Sciatic nerve (tissue), 2 donors: ENCODE measurements around the gene LIFR. TPM values are rescaled to one million over a fixed set of nuclear protein-coding genes. Genes with fewer than 3 reads are reported as not detected.

Source experiments
- ATAC-seq: fragments of 200-7000 bp; cut with Tn5 transposase; one replicate; pipeline ENCODE4 v1.9.1; 2020; ENCODE audit warnings: mild to moderate bottlenecking, moderate library complexity
- DNase-seq: peaks from one replicate; pipeline ENCODE4 v3.0.0-alpha.2; 2020; ENCODE audit warnings: low spot score
- intact Hi-C: fragments of 100-400 bp; cut with DNase I; formaldehyde crosslinking; loops from one replicate; pipeline ENCODE4 v1.14.2; 2022
- total RNA-seq: library from RNA; stranded (reverse); fragmentation: NEBNext Ultra II Directional; extraction: Animal tissue kit (Norgen Biotek cat#: 25700); gene quantifications from one replicate; pipeline ENCODE4 v1.2.1, GENCODE V29; 2021
- donor health status: DM: no; HTN: no; CAD: no.
- donor health status: DM: no; HTN: no; CAD: no.

Gene LIFR
- total RNA-seq, 1 donor from 2014 or later = 106 TPM

DNA sequence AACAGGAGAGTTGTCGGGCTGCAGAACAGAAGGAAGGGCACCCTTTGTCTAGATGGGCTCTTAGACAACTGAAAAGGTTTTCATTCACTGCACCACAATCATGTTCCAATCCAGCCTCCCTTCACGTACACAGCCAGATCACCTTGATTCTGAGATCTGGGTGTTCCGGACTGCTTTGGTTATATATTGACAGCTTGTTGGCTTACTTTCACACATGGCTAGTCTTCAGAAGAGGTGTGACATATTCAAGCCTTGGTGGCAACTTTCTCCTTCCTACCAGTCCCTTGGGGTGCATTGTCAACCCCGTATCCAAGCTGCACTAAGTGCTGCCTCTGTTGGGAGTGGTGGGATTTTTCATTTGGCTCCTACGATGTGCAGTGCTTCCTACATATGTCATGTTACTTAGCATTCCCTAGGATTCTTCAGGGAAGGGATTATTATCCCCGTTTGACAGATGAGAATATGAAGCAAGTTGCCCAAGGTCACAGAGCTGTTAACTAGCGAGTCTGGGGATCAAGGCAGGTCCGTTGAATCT is 100.6 kb downstream of the LIFR start:
- intact Hi-C loops = no loop called here
- DNase-seq (no peak), ATAC-seq (no peak)

DNA sequence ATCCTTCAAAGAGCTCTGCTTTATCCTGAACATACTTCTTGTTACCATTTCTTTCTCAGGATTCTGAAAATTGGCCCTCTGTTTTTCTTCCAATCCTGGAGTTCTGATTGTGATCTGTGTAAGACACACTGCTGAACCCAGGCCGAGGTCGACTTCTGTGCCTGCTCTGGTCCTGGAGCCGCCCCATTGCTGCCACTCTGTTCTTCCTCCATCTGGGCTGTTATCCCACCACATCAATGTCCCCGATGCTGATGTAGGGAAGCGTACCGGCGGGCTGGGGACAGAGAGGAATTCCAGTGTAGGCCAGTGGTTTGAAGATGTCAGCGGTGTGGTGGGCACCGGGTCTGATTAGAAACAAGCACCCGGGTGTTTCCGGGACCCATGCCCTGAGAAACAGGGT is 102.5 kb downstream of the LIFR start:
- intact Hi-C loops = no loop called here
- ATAC-seq = no peak
- DNase-seq = no peak

GRCh38 chr5:38453506-38453905 is 102.9 kb downstream of the LIFR start:
- intact Hi-C loops = no loop called here
- DNase-seq = no peak
- no peak for ATAC-seq

DNA sequence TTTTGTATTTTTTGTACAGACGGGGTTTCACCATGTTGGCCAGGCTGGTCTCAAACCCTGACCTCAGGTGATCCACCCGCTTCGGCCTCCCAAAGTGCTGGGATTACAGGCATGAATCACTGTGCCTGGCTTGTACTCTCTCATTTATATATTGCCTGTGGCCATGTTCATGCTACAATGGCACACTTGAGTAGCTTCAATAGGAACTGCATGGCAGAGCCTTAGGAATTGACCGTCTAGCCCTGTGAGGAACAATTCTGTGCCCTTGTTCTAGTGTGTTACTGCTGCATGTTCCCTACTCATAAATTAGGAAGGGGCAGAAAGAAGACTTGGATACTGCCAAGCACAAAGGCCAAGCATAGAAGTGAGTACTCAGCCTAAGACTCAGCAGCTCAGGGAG is 104.2 kb downstream of the LIFR start:
- DNase-seq (no peak), ATAC-seq (no peak)
- intact Hi-C loops = no loop called here

DNA sequence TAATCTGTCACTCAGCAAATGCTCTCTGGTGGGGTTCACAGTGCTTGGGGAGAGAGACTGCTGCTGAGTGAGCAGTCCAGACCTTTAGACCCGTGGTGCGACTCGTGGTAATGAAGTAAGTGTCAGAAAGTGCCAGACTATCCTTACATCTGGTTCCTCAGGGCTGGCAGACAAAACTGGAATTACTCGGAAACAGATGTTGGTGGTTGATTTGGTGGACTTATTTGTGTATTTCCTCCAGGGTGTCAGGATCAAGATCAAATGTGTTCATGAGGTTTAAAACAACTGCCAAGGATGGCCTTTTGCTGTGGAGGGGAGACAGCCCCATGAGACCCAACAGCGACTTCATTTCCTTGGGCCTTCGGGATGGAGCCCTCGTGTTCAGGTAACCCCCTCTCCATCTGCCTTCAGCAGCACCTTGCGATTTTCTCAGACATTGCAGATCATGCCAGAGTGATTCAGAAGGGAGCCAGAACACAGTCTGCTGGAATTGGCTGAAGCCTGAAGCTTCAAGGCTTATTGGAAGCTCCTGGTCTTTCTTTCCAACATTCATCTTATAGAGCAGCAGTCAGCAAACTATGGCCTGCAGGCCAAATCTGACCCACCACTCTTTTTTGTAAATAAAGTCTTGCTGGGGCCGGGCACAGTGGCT is 105.2 kb downstream of the LIFR start:
- ATAC-seq = peak; percentile 16
- intact Hi-C loops = no loop called here
- no peak for DNase-seq

DNA sequence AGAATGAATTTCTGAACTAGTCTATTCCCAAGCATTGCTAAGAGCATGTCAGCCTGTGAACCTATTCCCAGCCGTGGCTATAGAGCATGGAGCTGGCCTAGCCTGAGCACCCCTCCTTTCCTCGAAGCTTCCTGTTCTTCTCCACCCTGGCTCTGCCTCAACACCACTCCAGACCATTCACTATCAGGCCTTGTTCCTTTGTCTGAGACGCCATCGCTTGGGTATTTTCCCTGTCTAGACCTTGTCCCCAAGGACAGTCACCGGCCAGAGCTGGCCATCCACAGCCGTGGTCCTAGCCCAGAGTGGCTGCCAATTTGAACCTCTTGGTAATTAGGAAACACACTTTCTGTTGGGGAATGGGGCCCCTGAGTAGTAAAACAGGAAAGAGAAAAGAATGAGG is 105.8 kb downstream of the LIFR start:
- no peak for ATAC-seq

DNA sequence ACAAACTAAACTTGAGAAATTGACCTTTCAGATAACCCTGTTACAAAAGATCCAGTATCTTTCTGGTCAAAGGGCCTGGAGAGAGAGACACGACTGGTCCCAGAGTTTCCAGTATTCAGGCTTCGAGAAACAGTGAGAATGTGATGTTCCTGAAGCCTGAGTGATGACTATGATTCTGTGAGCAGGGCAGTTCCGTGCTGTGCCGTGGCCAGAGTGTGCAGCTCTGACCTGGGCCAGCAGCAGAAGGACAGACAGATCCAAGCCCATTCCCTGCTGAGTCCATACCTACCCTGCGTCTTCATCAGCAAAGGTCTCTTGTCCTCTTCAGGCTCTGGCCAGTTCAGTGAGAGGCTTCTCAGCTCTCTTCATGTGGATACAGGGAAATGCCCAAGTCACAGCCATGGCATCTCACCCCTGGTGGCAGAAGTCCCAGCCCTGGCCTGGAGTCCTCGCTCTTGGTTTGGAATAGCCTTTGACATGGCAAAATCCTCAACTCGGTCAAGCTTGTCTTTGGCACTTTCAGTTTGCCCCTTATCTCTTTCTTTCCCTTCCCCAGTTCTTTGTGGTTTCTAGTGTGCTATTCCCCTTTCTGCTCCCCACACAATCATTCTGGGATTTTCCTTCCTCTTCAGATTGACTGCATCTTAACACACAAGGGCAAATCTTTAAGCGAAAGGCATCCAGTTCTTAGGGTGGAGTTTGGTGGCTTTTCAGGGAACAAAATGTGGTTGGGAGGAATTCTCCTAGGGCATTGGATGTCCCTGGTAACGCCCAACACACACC is 107.7 kb downstream of the LIFR start:
- peak; percentile 60 for ATAC-seq
- intact Hi-C loops = no loop called here
- DNase-seq = no peak

More for the DNA sequence above, 105.8 kb downstream of the LIFR start:
- DNase-seq = no peak
- intact Hi-C loops = no loop called here

GRCh38 chr5:38447786-38448185 is 108.7 kb downstream of the LIFR start:
- no peak for DNase-seq
- ATAC-seq = peak; percentile 90
- intact Hi-C loops = no loop called here

GRCh38 chr5:38447056-38447455 is 109.4 kb downstream of the LIFR start:
- DNase-seq (no peak), ATAC-seq (no peak)
- intact Hi-C loops = no loop called here

DNA sequence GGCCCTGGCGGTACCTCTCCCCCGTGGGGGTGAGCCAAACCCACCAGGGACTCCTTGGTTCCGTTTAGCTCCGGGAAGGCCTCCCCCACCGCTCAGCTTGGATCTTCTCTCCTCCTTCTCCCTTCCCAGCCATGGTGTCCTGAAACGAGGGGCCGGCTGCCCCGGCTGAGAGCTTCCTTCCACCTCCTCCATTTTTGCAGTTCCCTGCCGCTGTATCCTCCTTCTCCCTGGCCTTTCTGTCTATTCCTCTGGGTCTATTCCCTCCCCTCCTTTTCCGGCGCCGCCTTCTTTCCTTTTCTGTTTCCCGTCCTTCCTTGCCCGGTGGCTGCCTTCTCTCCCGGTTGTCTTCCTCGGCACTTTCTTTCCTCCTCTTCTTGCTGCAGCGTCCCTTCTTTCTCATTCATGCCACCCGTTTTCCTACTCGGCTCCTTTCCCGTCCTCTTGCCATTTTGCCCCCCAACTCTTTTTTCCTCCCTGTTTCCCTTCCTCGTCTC is 110.4 kb downstream of the LIFR start:
- no peak for ATAC-seq
- no peak for DNase-seq
- intact Hi-C loops = no loop called here

GRCh38 chr5:38445374-38446028 is 110.9 kb downstream of the LIFR start:
- intact Hi-C loops = no loop called here
- DNase-seq (peak; percentile 73), ATAC-seq (peak; percentile 6)

GRCh38 chr5:38443390-38443789 is 113.1 kb downstream of the LIFR start:
- ATAC-seq = no peak
- DNase-seq = no peak
- intact Hi-C loops = no loop called here

GRCh38 chr5:38442247-38442573 is 114.2 kb downstream of the LIFR start:
- DNase-seq (no peak), ATAC-seq (no peak)
- intact Hi-C loops = no loop called here

DNA sequence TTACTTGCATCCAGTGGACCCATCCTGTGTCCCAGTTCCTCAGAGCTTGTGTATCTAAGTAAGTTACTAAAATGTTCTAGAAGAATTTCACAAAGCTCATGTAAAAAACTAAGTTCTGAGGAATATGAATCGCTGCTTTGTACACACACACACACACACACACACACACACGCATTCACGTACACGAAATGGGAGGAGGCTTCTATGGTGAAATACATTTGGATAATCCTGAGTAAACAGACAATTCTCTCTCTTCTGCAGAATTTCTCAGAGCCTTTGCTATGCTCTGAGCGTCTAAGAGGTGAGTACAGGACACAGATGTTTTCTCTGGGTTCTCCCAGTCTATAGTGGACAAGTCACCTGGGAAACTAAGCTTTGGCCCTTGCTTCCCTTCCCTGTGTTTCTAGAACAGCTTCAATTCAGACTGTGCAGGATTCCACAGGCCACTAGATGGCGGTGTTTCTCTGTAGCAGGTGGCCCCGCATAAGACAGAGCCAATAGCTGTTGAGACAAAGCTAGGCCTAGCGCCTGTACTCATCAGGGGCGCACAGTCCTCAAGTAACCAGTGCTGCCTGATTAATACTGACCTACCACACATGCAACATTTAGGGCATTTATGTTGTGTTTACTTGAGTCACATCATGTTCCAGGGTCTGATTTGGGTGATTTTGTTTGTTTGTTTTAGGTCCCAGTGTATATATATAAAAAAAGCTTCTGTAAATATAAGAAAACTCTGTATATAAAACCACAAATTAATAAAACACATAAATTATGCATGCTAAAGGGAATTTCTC is 114.8 kb downstream of the LIFR start:
- DNase-seq (peak; percentile 93), ATAC-seq (peak; percentile 93)
- intact Hi-C loops = no loop called here

DNA sequence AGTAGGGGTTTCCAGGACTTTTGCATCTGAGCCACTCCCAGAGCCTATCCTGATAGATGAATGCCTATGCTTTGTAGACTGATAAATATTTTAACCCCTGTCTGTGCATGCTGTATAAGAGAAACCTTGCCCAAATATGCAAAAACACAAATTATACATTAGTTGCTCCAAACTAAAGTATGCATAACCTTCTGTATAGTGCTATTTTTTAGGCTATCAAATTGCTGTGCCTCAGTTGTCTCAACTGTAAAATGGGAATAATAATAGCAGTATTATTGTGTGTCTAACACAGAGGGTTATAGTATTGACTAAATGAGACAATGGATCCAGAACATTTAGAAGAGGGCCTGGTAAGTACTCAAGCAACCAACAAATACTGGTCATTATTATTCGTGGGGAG is 117.7 kb downstream of the LIFR start:
- intact Hi-C loops = no loop called here
- no peak for ATAC-seq
- no peak for DNase-seq

DNA sequence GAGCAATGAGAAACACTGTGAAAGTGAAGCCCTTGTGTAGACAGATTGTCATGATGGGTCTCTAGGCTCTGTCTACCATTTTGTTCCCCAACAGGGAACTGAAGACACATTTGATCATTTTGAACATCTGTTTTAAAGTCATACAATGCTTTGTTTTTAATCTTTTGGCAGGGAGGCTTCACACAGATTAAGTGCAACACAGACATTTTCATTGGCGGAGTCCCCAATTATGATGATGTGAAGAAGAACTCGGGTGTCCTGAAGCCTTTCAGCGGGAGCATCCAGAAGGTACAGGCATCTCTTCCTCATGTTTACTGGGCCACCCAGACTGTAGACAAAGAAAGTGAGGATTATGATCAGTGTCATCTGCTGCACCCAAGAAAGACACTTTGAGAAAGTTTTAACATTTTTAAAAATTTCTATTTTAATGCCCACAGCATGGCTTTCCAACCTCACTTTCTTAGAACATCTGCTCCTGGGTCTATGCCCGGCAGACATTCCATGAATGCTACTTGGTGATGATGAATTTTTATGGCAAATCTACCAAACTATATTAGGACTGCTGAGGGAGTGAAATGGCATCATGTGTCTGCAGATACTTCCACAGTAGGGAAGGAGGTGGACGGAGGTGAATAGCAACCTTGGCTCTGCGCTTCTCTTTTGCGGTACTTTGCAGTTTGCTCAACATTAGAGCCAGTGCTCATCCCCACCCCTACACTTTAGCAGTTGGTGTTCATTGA is 121.3 kb downstream of the LIFR start:
- ATAC-seq (no peak), DNase-seq (no peak)
- intact Hi-C loops = no loop called here

DNA sequence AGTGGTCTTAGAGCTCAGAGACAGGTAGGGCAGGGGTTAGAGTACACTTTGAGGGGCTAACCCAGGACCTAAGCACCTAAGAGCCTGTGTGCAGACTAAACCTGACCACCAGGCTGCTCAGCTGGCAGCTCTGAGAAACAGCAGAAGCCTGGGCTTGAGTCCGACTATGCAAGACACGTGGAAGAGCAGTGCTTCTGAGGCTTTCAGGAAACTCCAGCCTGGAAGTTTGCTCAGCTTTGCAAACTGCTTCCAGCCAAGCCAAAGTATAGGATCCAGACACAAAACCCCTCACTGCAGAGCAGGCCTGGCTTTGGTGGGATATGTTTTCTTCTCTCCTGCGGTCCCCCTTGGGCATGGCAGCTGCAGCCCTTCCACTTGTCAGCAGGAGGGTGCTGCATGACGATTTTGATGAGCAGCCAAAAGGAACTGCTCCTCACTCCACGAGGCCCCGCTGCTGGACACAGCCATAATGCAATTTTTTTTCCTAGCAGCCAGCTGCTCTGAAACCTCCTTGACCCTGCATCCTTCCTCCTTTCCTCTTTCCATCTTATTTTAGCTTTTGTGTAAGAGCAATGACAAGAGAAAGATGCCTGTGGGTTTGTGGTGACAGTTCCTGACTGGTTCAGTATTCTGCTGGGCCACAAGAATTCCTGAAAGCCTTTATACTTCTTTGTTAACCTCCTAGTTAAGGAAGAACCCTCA is 123.1 kb downstream of the LIFR start:
- ATAC-seq (peak; percentile 70), DNase-seq (no peak)
- intact Hi-C loops = no loop called here

- intact Hi-C loops = no loop called here
- no peak for ATAC-seq
- no peak for DNase-seq
Measured at GRCh38 chr5:38431242-38431853, 125.1 kb downstream of the LIFR start.
